ENCODE measurements around the gene DUSP2.
"Not testable (repeated sequence)": the region's sequence is repeated elsewhere in the genome, so short reads cannot be mapped to it uniquely, and the experiment has no call there.

Gene DUSP2

DNA sequence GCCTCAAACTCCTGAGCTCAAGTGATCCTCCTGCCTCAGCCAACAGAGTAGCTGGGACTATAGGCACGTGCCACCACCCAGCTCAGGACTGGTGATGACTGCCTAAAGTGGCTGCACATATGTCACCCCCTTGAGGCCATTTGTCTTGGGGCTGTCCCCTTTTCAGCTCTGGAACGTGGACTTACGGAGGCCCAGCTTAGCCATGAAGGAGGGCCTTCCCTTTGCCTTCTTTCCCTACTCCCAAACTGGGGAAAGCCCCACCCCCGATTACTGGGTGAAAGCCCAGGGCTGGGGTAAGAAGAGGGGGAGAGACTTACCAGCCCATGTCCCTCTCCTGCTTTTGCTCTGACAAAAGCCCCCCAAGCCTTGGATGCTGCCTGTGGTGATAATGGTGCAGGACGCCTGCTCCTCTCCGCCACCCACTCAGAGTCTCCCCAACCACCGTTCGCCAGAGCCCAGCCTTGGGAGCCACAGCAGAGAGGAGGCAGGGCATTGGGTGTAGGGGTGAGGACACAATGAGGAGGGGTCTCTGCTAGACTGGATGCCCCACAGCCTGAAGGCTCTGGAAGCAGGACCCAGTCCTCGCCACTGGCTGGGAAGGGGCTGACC lies 2.5 kb upstream of the DUSP2 start:
- no peak for DNase-seq (ENCODE audit: low read depth)

DNA sequence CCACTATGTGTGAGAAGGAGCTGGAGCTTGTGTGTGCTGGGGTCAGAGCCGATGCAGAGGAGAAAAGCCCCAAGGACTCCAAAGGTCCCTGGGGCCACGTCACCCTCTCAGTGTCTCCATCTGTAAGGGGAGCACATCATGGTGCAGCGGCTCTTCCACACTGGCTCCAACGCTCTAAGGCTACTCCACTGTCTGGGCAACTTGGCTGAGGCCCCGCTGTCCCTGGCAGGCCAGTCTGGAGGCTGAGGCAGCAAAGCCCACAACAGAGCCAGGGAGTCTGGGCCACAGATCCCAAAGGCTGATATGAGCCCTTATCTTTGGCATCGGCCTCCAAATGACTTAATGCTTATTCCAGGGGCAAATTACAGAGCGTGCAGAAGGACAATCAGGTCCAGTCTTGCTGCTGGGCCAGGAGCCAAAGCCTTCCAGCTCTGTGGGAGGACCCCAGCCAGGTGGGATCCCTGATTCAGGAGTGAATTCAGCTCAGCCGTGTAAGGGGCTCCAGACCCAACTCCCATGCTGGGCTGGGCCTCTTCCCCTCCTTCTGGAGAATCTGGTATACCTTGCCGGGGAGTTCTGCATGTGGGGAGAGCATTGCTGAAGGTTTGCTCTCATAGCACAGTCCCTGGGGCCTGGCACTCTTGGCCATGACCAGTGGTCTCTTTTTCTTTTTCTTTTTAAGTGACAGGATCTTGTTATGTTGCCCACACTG lies 1.8 kb upstream of the DUSP2 start:
- no peak for DNase-seq (ENCODE audit: low read depth)

DNA sequence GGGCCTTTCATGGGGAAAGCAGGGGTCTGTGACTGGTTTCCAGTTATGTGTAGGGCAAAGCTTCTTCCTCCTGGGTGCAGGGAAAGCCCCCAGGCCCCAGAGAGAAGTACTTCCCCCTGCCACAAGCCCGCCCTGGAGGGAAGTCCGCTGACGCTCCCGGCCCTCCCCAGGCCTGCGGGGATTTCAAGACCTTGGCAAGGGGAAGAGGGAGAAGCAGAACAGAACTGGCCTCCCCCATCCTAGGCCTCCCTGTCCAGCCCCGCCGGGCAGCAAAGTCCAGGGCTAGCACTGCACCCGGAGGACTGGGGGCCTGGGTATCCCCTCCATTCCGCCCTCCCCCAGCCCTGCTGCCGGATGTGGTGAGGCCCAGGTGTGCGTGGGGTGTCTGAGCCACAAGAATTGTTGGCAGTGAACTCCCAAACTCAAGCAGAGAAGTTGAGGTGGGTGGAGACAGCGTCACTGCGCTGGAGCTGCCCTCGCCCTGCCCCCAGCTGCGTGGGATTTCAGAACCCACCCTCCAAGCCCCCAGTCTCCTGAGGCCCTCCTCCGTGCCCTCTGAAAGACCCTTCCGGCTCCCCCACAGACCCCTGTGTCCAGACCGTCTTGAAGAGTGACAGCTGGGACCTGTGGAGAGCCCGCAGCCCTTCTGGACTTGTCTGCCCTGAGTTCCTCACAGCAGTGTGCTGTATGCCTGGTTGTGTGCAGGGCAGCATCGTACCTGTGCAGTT lies 1.1 kb upstream of the DUSP2 start:
- DNase-seq (ENCODE audit: low read depth) = no peak

DNA sequence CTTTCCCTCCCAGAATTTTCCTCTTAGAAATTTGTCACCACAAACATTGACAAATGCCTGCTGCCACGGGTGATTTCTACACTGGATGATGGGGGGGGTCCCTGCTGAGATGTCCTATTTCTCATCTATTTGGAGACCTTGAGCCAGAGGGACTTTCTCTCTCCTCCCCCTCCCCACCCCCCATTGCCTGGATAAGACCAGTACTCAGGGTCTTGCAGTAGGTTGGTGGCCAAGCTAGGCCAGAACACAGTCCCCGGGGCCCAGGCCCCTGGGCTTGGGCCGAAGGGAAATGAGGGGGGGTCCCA lies 560 bp upstream of the DUSP2 start:
- no peak for DNase-seq (ENCODE audit: low read depth)

DNA sequence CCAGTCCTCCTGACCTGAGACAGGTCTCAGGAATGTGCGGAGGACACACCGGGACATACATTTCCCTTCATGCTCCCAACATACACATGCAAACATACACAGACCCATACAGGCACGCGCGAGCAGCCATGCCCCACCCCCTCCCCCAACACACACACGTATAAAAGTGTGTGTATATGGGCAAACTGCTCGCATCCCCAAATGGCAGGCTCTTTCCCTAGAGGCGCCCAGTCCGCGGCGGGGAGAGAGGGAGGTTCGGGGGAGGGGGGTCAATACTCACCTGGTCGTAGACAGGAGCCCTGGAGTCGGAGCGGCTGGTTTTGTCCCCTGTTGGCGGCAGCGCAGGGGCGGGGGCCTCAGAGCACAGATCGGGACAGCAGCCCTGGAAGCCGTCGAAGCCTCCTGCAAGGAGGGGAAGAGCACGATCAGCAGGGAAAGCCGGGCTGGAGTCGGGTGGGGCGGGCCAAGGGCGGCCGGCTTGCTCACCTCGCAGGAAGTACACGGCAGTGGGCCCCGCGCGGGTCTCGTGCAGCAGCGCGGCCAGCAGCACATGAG lies 682 bp downstream of the DUSP2 start:
- no peak for DNase-seq (ENCODE audit: low read depth)

DNA sequence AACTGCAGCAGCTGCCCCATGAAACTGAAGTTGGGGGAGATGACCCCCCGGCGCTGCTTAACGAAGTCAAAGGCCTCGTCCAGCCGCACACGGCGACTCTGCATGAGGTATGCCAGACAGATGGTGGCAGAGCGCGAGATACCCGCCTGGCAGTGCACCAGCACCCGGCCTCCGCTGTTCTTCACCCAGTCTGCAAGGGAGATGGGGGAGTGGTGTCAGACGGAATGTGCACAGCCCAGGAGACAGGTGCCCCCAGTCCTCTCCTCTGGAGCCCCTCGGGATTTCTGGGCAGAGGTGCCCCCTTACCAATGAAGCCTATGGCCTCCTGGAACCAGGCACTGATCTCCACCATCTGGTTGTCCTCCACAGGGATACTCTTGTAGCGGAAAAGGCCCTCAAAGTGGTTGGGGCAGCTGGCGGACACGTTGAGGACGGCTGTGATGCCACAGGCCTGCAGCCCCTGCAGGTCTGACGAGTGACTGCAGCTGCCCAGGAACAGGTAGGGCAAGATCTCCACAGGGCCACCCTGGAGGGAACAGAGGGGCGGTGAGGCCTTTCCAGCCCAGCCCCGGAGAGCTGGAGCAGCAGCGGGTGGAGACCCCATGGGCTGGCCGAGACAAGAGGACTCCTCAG lies 1.3 kb downstream of the DUSP2 start:
- no peak for DNase-seq (ENCODE audit: low read depth)

DNA sequence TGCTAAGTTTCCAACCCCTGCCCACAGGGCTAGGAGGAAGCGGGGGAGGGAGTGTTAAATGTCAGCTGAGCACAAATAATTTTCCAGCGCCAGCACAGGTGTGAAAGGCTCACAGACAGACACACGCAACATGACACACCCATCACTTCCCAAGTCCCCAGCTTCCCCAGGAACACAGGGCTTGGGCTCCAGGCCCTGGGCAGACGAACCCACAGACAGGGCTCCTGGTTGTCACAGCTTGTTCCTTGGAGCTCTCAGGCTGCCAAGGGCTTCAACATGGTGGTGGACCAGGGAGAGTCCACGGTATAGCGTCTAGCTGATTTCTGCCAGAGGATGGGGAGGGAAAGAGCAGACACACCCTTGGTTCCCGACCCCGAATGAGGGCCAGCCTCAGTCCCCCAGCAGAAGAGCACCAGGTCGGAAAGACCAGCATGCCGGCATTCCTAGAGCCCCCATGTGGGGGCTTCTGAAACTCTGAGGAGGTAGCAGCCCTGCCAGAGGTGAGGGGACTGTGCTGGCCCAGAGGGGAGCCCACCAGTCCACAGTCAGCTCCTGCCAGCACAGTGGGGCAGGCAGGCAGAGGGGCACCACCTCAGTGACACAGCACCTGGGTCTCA lies 1.9 kb downstream of the DUSP2 start:
- DNase-seq (ENCODE audit: low read depth) = no peak

DNA sequence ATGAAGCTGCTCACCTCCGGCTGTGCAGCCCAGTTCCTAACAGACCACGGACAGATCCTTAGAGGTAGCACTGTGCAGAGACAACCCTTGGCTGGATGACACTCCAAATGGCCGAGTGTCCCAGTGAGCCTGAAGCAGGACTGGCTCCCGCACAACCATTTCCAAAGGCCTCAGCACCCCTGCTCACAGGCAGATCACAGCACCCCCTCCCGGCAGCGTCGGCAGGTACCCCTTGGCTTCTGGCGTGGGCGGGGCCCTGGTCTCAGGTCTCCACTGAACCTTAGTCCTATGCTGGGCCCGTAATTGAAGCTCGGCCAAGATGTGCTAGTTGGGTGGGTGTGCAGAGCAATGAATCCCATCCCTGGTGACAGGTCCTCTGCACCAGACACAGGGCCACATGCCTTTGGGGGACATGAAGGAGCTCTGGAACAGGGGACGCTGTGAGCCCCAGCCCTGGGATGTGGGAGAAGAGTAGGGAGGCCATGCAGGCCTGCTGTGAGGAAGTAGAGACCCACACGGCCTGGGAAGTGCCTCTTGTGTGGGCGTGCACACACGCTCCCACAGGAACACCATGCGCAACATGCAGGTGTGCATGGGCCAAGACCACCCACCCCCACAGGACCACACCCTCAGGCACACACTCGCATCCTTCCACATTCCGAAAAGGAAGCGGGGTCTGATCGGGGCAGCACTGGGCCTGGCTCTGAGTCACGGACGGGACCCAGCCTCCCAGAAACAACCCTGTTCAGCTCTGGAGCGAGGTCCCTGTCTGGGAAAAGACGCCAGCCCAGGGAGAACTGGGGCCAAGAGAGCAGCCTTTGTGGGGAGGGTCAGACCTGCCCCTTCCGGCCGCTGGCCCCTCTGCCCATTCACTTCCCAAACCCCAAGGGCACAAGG lies 2.8 kb downstream of the DUSP2 start:
- no peak for DNase-seq (ENCODE audit: low read depth)

DNA sequence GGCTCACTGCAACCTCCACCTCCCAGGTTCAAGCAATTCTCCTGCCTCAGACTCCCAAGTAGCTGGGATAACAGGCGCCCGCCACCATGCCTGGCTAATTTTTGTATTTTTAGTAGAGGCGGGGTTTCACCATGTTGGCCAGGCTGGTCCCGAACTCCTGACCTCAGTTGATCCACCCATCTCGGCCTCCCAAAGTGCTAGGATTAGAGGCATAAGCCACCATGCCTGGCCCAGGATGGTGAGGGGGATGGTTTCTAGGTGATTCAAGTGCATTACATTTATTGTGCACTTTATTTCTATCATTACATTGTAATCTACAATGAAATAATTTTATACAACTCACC lies 3.6 kb downstream of the DUSP2 start:
- not testable (repeated sequence) for DNase-seq (ENCODE audit: low read depth)

DNA sequence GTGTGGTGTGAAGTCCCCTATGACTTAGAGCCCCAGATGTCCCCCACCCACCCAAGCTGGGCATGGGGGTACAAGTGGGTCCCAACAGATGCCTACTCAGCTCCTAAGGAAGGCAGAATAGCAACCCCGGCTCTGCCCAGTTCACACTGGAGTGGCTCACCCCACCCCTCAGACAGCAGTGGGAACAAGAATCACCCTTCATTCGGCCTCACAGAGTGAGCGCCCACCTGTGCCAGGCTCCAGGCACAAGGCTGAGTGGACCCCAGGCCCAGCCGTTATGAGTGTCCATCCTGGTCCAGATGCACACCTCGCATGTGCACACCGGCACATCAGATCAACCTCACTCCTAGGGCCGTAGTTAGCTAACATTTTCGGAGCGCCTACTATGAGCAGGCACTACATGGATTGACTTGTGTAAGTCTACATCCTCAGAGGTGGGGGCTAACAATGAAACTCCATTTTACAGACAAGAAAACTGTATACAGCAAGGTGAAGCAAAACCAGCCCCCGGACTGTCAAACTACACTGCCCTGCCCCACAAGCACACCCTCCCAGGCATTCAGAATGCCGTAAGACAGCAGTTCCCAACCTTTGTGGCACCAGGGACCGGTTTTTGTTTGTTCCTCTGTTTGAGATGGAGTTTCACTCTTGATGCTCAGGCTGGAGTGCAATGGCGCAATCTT lies 4.2 kb downstream of the DUSP2 start:
- no peak for DNase-seq (ENCODE audit: low read depth)

DNA sequence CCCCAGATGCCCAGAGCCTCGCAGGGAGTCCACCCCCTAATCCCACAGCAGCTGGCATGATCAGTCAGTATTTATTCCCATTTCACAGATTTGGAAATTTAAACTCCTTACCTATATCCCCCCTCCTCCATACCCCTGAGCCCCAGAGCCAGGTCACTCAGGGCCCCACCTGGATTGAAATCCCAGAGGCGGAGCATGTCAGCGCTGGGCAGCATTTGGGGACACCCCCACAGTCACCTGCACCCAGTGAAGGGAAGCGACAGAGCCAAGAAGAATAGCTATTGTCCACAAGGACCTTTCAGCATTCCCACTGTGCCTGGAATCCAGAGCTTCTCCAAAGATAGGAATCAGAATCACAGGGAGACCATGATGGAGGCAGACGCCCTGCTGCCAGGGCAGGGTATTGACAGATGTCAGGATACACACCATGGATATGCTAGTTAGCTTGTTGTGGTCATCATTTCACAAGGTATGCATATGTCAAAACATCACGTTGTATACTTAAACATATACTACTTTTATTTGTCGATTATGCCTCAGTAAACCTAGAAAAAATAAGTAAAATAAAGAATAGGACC lies 6.0 kb downstream of the DUSP2 start:
- no peak for DNase-seq (ENCODE audit: low read depth)

DNA sequence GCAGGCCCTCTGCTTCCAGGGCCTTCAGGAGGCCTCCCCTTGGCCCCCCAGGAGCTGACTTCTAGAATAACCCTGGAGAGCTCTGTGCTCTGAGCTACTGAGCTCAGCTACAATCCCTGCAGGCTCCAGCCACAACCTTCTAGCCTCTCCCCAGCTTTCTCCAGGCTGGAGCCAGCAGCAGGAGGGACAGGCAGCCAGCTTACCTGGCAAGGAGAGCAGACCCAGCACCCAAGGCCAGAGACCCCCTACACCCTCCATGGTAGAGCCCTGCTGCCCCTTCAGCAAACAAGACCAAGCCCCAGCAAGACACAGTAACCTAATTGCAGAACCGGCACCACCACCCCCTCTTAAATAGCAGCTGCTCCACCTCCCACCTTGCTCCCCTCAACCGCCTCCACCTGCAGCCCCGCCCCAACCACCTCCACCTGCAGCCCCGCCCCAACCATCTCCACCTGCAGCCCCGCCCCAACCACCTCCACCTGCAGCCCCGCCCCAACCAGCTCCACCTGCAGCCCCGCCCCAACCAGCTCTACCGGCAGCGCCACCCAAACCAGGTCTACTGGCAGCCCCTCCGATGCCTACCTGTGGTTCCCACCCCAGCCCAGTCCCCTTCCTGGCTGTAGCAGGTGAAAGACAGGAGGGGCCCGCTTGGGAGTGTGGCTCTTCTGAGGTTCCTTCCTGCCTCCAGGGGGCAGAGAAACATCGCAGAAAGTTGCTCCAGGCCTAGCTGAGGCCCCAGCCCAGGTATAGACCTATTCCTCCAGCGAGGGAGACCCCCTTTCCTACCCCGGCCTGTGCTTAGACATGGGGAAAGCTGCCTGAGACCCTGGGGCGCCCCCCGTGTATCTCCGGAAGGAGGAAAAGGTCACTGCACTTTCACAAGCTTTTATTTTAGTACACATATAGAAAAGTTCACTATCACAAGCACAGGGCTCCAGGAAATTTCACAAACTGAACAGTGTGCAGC lies 6.8 kb downstream of the DUSP2 start, which contains the start of gene ASTL:
Gene ASTL (minus strand): TSS at position 324 of the 967 bp plus-strand sequence. CDS start 66 bp downstream, at position 258.
- no peak for DNase-seq (ENCODE audit: low read depth)

DNA sequence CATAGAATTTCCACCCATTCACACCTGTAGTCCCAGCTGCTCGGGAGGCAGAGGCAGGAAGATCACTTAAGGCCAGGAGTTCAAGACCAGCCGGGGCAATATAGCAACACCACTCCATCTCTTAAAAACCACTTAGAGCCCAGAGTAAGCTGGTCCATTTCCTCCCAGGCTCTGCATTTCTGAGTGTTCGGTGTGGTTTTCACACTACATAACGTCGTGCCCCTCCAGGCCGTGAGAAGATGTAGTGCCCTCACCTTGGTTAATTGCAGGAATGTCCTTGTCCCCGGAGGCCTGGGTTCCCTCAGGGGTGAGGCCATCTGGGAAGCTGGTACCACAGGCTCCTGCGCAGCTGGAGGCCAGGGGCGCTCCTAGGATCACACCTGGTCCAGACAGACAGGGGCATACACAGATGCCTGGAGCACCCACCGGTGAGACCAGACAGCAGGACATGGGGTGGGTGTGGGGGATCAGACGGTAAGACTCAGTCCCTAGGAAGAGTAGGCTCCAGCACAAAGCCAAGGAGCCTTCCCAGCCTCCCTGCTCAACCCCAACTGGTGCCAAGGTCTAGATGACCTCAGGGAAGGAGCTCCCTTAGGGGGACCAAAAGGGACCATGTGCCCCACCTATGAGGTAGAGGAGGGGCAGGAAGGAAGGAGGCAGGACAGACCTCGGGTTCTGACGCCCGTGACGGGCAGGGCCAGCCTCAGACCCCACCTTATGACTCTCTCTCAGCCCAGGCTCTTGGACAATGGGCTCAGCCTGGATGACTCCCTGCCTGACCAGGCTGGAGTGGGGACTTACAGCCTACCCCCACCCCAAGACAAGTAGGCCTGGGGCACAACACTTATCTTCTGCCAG lies 7.7 kb downstream of the DUSP2 start:
- no peak for DNase-seq (ENCODE audit: low read depth)

DNA sequence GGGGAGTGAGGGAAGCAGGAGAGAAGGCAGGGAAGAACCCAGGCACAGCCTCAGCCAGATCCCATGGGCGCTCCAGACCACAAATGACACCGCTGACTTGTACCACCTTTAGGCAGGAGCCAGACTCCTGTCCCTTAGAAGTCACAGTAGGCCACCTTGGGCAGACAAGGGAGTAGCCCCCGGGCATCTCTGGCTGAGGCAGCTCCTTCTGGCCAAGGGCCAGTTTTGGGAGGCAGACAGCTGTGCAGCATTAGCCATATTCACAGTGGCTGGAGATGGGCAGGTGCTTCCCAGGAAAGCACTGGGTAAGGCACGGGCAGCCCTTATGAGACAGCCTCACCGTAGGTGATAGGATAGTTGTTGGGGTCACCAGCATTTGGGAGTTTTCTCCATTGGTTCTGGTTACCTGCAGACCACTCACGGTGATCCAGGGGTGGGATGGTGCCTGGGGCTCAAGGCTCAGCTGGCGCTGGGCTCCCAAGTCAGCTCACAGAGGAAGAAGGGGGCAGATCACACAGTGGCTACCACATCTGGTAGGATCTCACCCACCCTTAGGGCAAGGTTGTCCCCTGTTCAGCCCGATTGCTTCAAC lies 9.0 kb downstream of the DUSP2 start:
- no peak for DNase-seq (ENCODE audit: low read depth)

DNA sequence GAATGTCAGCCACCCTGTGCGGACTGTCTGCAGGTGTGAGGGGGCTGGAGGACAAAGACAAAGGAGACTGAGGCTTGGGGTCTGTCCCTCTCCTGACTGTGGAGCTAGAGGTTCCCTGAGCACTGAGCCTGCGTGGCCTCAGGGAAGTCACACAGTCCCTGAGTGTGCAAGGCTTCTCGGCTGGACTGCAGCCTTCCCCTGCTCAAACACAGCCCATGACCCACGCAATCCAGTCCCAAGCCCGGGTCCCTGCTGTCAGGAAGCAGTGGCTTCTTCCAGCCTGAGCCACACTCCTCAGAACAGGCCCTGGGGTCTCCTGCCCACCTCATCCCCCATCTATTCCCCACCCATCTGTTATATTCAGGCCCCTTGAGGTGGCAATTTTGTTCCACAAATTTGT lies 9.6 kb downstream of the DUSP2 start:
- no peak for DNase-seq (ENCODE audit: low read depth)

DNA sequence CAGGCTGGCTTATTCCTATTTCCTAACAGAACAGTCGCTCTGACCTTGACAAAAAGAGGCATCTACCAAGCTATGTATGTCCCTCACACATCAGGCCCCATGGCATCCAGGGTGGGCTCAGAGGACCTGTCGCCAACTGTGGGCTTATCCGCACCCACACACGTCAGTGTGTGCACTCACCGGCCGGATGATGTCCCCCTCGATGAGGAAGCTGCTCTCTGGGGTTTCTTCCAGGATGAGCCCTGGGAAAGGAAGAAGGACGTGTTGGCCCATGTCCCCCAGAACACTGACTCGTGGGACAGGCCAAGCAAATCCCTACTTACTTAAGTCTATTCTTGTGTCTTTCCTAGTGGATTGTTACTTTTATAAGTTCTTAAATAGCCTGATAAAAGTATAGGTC lies 10.1 kb downstream of the DUSP2 start:
- DNase-seq (ENCODE audit: low read depth) = no peak

DNA sequence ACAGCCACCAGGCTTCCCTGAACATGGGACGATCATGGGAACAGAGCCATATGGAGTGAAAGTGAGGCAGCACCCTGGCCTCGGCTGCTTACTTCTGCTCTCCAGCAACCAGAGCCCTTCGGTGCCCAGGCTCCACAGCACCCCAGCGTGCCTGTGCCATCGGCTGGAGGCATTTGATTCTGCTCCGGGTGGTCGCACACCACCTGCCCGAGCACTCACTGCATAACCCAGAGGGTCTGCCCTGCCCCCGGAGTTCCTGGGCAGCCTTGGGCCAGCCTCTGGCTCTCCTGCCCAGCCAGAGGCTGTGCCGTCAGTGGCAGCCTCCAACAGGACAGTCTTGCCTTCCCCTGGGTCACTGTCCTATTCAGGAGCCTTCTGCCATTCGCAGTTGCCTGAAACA lies 10.8 kb downstream of the DUSP2 start:
- DNase-seq (ENCODE audit: low read depth) = no peak
